GM20431 (cell line): ENCODE data around the gene IFI16.
"Not testable (repeated sequence)": the region's sequence is repeated elsewhere in the genome, so short reads cannot be mapped to it uniquely, and the experiment has no call there.

ENCODE experiments used
- in situ Hi-C: fragments of 300-500 bp; cut with MseI, MboI; formaldehyde crosslinking; loops from one replicate; pipeline ENCODE4 v1.15.0; 2020; ENCODE audit warnings: low sequenced_read_pairs; ENCODE audit not compliant: unreplicated experiment

The IFI16 gene

DNA sequence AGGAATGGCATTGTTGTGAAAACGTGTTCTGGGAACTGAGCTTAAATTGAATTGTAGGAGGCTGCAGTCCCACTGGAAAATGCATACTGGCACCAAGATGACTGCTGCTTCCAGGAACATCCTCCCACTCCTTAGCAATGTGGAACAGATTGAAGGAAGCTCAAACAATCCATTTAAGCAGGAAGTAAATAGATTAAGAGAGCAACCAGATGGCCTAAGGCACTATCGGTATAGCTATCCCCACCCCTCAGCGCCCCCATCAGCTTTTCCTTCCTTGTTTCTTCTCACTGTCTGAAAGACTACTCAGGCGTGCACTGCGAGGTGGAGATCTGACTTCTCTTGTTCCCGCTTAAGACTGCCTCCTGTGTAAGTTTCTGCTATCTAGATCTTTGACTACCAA, 4.0 kb upstream of the IFI16 start:
- in situ Hi-C loops = no loop called here

DNA sequence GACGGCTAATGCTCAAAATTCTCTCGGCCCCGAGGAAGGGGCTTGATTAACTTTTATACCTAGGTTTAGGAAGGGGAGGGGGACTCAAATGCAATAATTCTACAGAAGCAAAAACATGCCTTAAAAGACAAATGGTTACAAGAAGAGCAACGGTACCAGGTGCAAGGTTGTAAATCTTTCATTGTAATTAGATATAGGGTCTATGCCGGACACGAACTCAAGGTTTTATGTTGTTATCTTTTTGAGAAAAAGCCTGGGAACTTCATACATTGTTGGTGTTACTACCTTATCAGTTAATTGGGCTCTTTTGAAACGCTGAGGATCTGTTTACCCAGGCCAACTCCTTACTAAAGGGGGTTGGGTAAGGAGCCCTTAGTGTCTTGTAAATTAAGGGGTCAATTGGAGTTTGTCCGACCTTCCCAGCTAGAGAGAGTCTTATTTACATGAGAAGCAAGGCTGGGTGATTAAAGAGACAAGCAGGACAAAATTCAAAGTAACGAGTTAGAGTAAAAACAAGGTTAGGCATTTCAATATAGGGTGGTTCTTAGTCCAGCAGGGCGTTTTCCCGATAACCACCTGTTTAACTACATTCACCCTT, 3.4 kb upstream of the IFI16 start:
- in situ Hi-C loops = not testable (repeated sequence)

DNA sequence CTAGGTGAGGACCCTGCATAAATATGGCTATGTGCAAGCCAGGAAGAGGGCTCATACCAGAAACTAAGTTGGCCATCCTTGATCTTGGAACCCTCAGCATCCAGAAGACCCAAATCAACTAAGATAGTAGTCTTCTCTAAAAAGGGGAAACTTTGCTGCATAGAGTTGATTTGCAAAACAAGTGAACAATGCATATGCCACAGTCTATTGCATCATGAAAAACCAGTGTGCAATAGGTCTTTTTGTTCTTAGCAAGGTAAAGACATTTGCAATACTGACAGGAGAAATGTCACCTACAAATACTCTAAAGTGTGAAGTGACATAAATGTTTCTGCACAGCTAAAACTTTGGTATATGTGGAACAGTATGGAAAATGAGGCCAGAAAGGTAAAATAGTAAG, 2.0 kb upstream of the IFI16 start:
- in situ Hi-C loops = no loop called here

GRCh38 chr1:159008744-159009188, 941 bp upstream of the IFI16 start:
- in situ Hi-C loops = no loop called here

- in situ Hi-C loops = no loop called here
Measured at GRCh38 chr1:159009287-159009686, 420 bp upstream of the IFI16 start.

DNA sequence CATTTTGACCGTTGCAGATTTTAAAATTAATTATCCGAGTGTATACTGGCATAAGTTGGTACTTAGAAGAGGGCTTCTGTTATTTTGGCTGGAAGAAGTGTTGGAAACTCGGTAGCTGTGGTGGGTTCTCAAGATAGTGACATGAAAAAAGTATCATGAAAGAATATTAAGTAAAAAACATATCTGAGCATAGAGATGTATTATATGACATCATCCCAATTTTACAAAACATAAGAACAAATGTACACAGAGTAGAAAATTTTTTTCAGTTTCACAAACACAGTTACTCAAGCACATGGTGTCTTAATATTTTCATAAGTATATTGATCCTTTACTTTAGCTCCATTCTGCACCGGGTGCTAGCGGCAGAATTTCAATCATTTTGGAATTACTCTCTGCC, 684 bp downstream of the IFI16 start:
- in situ Hi-C loops = no loop called here

- in situ Hi-C loops = not testable (repeated sequence)
Measured at GRCh38 chr1:159011001-159011400, 1.3 kb downstream of the IFI16 start.

DNA sequence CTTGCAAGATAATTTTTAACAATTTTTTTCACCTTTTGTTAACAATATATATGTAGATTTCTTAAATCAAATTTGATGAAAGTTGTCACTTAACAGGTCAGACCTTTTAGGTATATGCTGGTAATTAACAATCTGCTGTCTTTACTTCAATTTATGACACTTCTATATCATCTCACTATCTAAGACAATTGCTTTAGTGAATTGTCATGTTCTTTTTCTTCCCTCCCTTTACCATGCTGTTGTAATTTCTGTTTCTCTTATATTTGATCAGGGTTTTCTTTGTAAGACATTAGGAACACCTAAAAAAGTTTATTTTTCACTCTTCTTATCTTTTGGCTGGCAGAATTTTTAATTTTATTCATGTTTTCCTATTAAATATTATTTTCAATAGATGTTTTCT, 2.0 kb downstream of the IFI16 start:
- in situ Hi-C loops = no loop called here

GRCh38 chr1:159012495-159012894, 2.8 kb downstream of the IFI16 start:
- in situ Hi-C loops = no loop called here

DNA sequence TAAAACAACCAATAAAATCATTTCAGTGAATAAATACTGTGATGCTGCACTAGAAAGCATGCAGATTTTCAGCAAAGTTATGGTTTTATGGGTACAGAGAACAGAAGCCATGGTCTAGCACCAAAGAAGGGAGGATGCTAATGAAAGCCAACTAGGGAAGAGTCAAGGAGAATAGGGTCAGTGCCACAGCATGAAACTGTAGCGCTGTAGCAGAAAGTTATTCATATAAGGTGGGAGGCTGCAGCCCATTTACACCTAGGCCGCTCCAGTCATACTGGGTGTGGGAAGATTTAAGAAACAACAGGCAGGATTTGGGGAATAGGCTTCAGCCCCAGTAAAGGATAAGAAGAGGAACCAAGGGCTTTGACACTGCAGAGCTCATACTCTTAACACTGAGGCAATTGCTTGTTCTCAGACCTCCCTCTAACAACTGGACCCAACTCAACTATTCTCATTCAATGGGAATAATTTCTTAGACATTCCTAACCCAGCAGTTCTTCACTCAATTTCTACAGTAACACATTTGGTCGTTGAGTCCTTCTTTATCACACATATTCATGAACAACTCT, 4.4 kb downstream of the IFI16 start:
- in situ Hi-C loops = no loop called here

- in situ Hi-C loops = no loop called here
Measured at GRCh38 chr1:159014851-159015250, 5.1 kb downstream of the IFI16 start.

DNA sequence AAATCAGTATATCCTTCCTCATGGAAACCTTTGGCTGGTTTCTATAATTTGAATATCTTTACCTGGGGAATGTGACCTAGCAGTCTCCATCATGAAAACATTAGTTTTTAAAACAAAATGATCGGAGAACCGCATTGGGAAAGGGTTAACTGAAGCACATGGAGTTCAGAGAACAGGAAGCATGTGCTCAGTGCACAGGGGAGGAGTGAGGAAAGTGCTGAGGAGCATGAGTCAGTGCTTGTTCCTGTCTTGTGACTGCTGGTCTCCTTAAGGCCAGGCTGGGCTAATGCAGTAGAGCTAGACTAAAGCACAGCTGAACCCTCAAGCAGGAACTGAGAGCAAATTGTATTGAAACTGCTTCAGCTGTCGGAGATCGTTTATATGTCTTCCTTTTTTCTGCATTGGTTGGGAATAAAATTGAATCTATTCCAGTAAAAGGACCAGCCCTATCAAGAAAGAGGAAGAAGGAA, 5.8 kb downstream of the IFI16 start:
- in situ Hi-C loops = no loop called here

GRCh38 chr1:159023723-159024122, 14.0 kb downstream of the IFI16 start:
- in situ Hi-C loops = no loop called here

DNA sequence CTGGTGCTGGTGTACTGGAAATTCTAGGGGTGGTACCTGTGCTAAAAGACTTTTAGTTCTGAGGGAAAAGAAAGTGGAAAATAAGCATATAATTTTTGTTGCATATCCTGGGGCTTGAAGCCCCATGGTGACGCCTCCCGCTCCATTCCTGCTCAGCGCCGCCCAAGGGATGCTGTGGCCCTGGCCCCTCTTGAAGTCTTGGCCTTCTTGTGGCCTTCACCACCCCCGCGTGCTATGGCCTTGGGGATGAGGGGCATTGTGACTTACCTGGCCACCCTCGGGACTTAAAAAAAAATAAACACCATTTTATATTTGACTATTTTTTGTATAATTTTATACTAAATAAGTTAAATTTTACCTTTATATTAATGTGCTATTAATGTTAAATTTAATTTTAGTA, 15.3 kb downstream of the IFI16 start:
- in situ Hi-C loops = no loop called here

DNA sequence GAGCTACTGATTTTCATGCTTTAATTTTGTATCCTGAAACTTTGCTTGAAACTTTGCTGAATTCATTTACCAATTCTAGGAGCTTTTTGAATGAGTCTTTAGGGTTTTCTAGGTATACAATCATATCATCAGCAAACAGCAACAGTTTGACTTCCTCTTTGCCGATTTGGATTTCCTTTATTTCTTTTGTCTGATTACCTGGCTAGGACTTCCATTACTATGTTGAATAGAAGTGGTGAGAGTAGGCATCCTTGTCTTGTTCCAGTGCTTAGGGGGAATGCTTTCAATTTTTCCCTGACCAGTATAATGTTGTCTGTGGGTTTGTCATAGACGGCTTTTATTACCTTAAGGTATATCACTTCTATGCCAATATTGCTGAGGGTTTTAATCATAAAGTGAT, 17.1 kb downstream of the IFI16 start:
- in situ Hi-C loops = not testable (repeated sequence)

DNA sequence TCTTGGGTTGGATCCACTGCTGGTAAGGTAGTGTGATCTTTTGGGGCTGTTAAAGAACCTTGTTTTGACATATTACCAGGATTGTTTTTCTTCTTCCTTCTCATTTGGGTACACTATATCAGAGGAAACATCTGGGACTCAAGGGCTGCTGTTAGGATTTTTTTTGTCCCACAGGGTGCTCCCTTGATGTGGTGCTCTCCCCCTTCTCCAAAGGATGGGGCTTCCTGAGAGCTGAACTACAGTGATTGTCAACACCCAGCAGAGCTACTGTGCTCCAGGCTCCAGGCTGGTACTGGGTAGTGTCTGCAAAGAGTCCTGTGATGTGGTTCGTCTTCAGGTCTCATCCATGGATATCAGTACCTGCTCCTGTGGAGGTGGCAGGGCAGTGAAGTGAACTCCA, 20.6 kb downstream of the IFI16 start:
- in situ Hi-C loops = no loop called here

GRCh38 chr1:159030877-159031447, 21.3 kb downstream of the IFI16 start:
- in situ Hi-C loops = no loop called here

DNA sequence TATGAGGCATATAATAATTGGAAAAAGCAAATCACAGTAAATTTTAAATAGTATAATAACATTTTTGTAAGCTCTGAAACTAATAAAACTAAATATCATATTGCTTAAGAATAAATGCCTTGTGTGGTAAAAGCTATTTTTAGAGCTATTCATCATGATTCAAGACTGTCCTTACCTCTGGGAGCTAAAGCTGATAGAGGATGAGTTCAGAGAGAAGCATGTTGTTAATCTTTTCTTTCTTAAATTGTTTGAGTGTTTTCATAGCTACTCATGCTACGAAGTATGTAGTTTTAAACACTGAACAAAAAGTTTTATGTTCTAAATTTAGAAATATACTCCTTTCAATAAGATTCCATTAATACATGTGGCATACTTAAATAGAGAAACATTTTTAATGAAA, 30.5 kb downstream of the IFI16 start:
- in situ Hi-C loops = no loop called here

GRCh38 chr1:159040893-159041724, 31.4 kb downstream of the IFI16 start:
- in situ Hi-C loops = no loop called here

- in situ Hi-C loops = not testable (repeated sequence)
Measured at GRCh38 chr1:159046486-159046885, 36.8 kb downstream of the IFI16 start.

DNA sequence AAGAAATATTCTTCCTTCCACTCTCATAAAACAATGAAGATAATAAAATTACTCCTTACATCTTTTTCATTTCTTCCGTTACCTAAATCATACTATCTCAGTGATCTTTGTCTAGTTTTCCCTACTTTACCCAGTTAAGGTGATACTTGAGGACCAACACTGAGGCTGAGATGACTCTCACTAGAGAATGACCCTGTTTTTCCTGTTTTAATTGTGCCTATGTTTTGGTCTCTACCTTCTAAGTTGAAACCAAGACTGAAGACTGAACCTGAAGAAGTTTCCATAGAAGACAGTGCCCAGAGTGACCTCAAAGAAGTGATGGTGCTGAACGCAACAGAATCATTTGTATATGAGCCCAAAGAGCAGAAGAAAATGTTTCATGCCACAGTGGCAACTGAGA, 41.7 kb downstream of the IFI16 start:
- in situ Hi-C loops = no loop called here
